Adrenal gland (tissue), 12 donors: ENCODE results near the gene OR2H2. TPM values are rescaled to one million over a fixed set of nuclear protein-coding genes. Genes with fewer than 3 reads are reported as not detected.

Experiments used
- DNase-seq, 7 donors: peaks; one replicate each; pipeline ENCODE4 v3.0.0-alpha.2; 2019 to 2020
- H3K27ac ChIP-seq, 5 donors: fragments of 200-600 bp; sonication (generic) in 4 of 5; 1 replicate in 3 of 5; 2 replicates in 2 of 5; pipeline versions ENCODE4 v1.5.1 to v1.8.0; 2016 to 2020; ENCODE audit warnings: mild to moderate bottlenecking in 1 of 5
- H3K27me3 ChIP-seq: fragments of 200-600 bp; 2 replicates; pipeline ENCODE4 v1.8.0; 2021
- H3K36me3 ChIP-seq, 2 donors: fragments of 200-600 bp; replicated peaks in 1 of 2; 1 replicate in 1 of 2; 2 replicates in 1 of 2; pipeline versions ENCODE4 v1.5.1 to v1.8.0; 2018 to 2022
- H3K4me1 ChIP-seq, 2 donors: fragments of 200-600 bp; replicated peaks in 1 of 2; 1 replicate in 1 of 2; 2 replicates in 1 of 2; pipeline versions ENCODE4 v1.5.1 to v1.8.0; 2018 to 2021
- H3K4me3 ChIP-seq, 4 donors: fragments of 200-600 bp; sonication (generic) in 3 of 4; one replicate each; pipeline ENCODE4 v1.5.1; 2016 to 2018
- H3K9me3 ChIP-seq, 3 donors: fragments of 200-600 bp; sonication (generic) in 1 of 3; replicated peaks in 1 of 3; 1 replicate in 2 of 3; 2 replicates in 1 of 3; pipeline versions ENCODE4 v1.5.1 to v1.8.0; 2016 to 2021
- CTCF ChIP-seq, 6 experiments: fragments of 450-650 bp in 4 of 6; fragments of 200-600 bp in 2 of 6; sonication (generic) in 1 of 6; IDR thresholded peaks; 1 replicate in 5 of 6; 2 replicates in 1 of 6; pipeline versions ENCODE4 v1.5.1 to v1.8.0; 2016 to 2021; ENCODE audit warnings: antibody characterized with exemption in 6 of 6, mild to moderate bottlenecking in 2 of 6, moderate library complexity in 1 of 6
- POLR2A ChIP-seq, 2 donors: fragments of 450-650 bp; IDR thresholded peaks; one replicate each; pipeline ENCODE4 v1.6.1; 2017; ENCODE audit warnings: antibody characterized with exemption in 2 of 2, mild to moderate bottlenecking in 2 of 2, moderate library complexity in 1 of 2
- WGBS, 4 donors: extraction: QIAGEN DNeasy Blood & Tissue Kit in 2 of 4; methylation state at CpG; one replicate each; pipeline versions ENCODE4 v1.1.5 to v1.1.7; 2013 to 2017; 5-methylcytosine and 5-hydroxymethylcytosine counted together
- intact Hi-C, 2 donors: fragments of 100-400 bp; cut with DNase I; formaldehyde crosslinking; loops; one replicate each; pipeline versions ENCODE4 v1.14.1 to v1.15.0; 2022 to 2023
- polyA plus RNA-seq, 3 donors: library from polyadenylated mRNA; stranded (reverse); fragments of 200-250 nt in 2 of 3; fragments of 350-450 nt in 1 of 3; fragmentation: Illumina TruSeq in 1 of 3; extraction: RNeasy Lipid Tissue Mini Kit (QIAGEN cat#74804) in 1 of 3; gene quantifications; one replicate each; pipeline ENCODE4 v1.2.3, GENCODE V29; 2013 to 2014
- total RNA-seq, 9 donors: library from RNA; depleted of rRNA in 4 of 9; stranded (reverse); fragments of >200 nt in 4 of 9; fragments of 120-200 nt in 1 of 9; fragmentation: NEBNext Ultra II Directional in 1 of 9; extraction: Animal tissue kit (Norgen Biotek cat#: 25700) in 1 of 9; gene quantifications; one replicate each; pipeline versions ENCODE4 v1.1.0 to v1.2.4, GENCODE V29; 2013 to 2023
- donor health status: healthy with polysubstance abuse.
- donor health status: Bipolar disorder and iron deficiency.
- donor health status: DM: yes; HTN: yes; CAD: no.
- donor health status: DM: no; HTN: no; CAD: no.
- donor health status: DM: no; HTN: no; CAD: no.
- donor health status: DM: yes; HTN: yes; CAD: no.

The OR2H2 gene
- total and polyA plus RNA-seq, 12 donors: not detected

GRCh38 chr6:29564875-29565274 is 20.0 kb upstream of the OR2H2 start:
- no peak for DNase-seq
- no peak overlapping the region for H3K27ac ChIP-seq
- TF ChIP-seq POLR2A (IDR thresholded peaks at IDR 0.05) (no peak), CTCF (IDR thresholded peaks at IDR 0.05) (no peak)
- H3K9me3 ChIP-seq: no peaks in the 10 kb centered on the region
- H3K4me1 ChIP-seq: no peaks in the 10 kb centered on the region
- intact Hi-C loops: no loop called here
- peaks cover 15% of the 10 kb centered on the region for H3K27me3 ChIP-seq
- no peaks in the 10 kb centered on the region for H3K36me3 ChIP-seq
- H3K4me3 ChIP-seq: no peak overlapping the region

GRCh38 chr6:29566856-29567255 is 18.1 kb upstream of the OR2H2 start:
- TF ChIP-seq CTCF (IDR thresholded peaks at IDR 0.05) (no peak), POLR2A (IDR thresholded peaks at IDR 0.05) (no peak)

GRCh38 chr6:29567541-29567940 is 17.4 kb upstream of the OR2H2 start:
- 50 to 62% (median 54%) methylated on average over 2 of the region's 2 CpGs for WGBS, 4 donors
- TF ChIP-seq CTCF (IDR thresholded peaks at IDR 0.05): no peak

More at GRCh38 chr6:29566856-29567255, 18.1 kb upstream of the OR2H2 start:
- H3K4me3 ChIP-seq: no peak overlapping the region
- H3K27me3 ChIP-seq: peaks cover 15% of the 10 kb centered on the region
- H3K36me3 ChIP-seq: no peaks in the 10 kb centered on the region
- DNase-seq: no peak
- intact Hi-C loops: no loop called here
- no peak overlapping the region for H3K27ac ChIP-seq
- 62 to 83% (median 75%) methylated on average over 5 of the region's 5 CpGs for WGBS, 4 donors
- no peaks in the 10 kb centered on the region for H3K4me1 ChIP-seq
- no peaks in the 10 kb centered on the region for H3K9me3 ChIP-seq

GRCh38 chr6:29567991-29568390 is 16.9 kb upstream of the OR2H2 start:
- Histone ChIP-seq H3K36me3 (no peaks in the 10 kb centered on the region), H3K4me3 (no peak overlapping the region), H3K27me3 (peaks cover 19% of the 10 kb centered on the region), H3K27ac (no peak overlapping the region), H3K9me3 (no peaks in the 10 kb centered on the region), H3K4me1 (no peaks in the 10 kb centered on the region)
- DNase-seq: no peak
- intact Hi-C loops: no loop called here
- TF ChIP-seq POLR2A (IDR thresholded peaks at IDR 0.05): no peak
- TF ChIP-seq CTCF (IDR thresholded peaks at IDR 0.05): no peak
- 65 to 73% (median 67%) methylated on average over 5 of the region's 5 CpGs for WGBS, 4 donors

More at GRCh38 chr6:29567541-29567940, 17.4 kb upstream of the OR2H2 start:
- Histone ChIP-seq H3K4me3 (no peak overlapping the region), H3K36me3 (no peaks in the 10 kb centered on the region), H3K27ac (no peak overlapping the region), H3K9me3 (no peaks in the 10 kb centered on the region), H3K4me1 (no peaks in the 10 kb centered on the region), H3K27me3 (peaks cover 19% of the 10 kb centered on the region)
- DNase-seq: no peak
- intact Hi-C loops: no loop called here
